ENCODE data around the gene ACOT11.

- TF ChIP-seq CTCF (conservative IDR thresholded peaks at IDR 0.05; ENCODE audit: low read depth, low read length) (no peak), RAD21 (IDR thresholded peaks at IDR 0.05; ENCODE audit: low read length) (no peak), CEBPB (IDR thresholded peaks at IDR 0.05; ENCODE audit: low read depth, low read length) (no peak)
These were observed 60.0 kb downstream of the ACOT11 start for GRCh38 chr1:54607821-54608565.
